Stomach smooth muscle (tissue), 2 donors: ENCODE data around the gene TK2.

Experiments
- H3K27ac ChIP-seq: one replicate; pipeline ENCODE4 v1.7.0; 2013; ENCODE audit warnings: mild to moderate bottlenecking, low read length, inconsistent platforms
- H3K27me3 ChIP-seq, 2 donors: one replicate each; pipeline ENCODE4 v1.7.0; 2013; ENCODE audit warnings: low read length in 2 of 2; ENCODE audit not compliant: insufficient read depth in 2 of 2, control insufficient read depth in 1 of 2
- H3K36me3 ChIP-seq, 2 donors: one replicate each; pipeline ENCODE4 v1.7.0; 2013; ENCODE audit warnings: low read length in 2 of 2; ENCODE audit not compliant: control insufficient read depth in 2 of 2, insufficient read depth in 2 of 2
- H3K4me1 ChIP-seq: one replicate; pipeline ENCODE4 v1.7.0; 2013; ENCODE audit warnings: low read length; ENCODE audit not compliant: control insufficient read depth, insufficient read depth
- H3K4me3 ChIP-seq, 2 donors: one replicate each; pipeline ENCODE4 v1.7.0; 2013; ENCODE audit warnings: low read length in 2 of 2
- H3K9ac ChIP-seq, 2 donors: one replicate each; pipeline ENCODE4 v1.7.0; 2013; ENCODE audit warnings: low read length in 2 of 2, mild to moderate bottlenecking in 1 of 2
- H3K9me3 ChIP-seq, 2 donors: one replicate each; pipeline ENCODE4 v1.7.0; 2013; ENCODE audit warnings: low read length in 2 of 2; ENCODE audit not compliant: control insufficient read depth in 2 of 2
- donor health status: healthy.
- donor health status: Pancreatic carcinoma.

TK2 gene

GRCh38 chr16:66554495-66554894 lies 4.6 kb upstream of the TK2 start:
- H3K27me3 ChIP-seq = no peaks in the 10 kb centered on the region
- H3K9ac ChIP-seq = no peak overlapping the region
- H3K36me3 ChIP-seq = no peaks in the 10 kb centered on the region
- no peaks in the 10 kb centered on the region for H3K9me3 ChIP-seq
- H3K4me3 ChIP-seq = no peak overlapping the region
- peaks cover 26% of the 10 kb centered on the region for H3K4me1 ChIP-seq
- H3K27ac ChIP-seq = no peak overlapping the region

DNA sequence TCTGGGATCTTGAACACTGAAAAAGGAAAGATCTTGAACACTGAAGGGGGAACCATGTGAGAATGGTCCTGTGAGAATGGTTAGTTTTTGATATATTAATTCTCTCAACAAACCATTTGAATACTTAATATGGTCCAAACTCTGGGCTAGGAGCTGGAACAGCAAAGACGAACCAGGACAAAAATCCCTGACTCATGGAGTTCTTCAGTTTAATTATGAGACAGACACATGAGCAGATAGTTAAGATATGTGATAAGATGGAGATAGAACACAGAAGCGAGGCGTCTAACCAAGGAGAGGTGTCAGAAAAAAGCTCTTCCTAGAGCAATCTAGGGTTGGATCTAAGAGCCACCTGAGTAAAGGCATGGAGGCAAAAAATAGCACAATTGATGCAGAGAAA lies 4.1 kb upstream of the TK2 start:
- Histone ChIP-seq H3K4me3 (no peak overlapping the region), H3K27me3 (no peaks in the 10 kb centered on the region), H3K9me3 (no peaks in the 10 kb centered on the region), H3K4me1 (peaks cover 30% of the 10 kb centered on the region), H3K9ac (no peak overlapping the region), H3K27ac (no peak overlapping the region), H3K36me3 (no peaks in the 10 kb centered on the region)

DNA sequence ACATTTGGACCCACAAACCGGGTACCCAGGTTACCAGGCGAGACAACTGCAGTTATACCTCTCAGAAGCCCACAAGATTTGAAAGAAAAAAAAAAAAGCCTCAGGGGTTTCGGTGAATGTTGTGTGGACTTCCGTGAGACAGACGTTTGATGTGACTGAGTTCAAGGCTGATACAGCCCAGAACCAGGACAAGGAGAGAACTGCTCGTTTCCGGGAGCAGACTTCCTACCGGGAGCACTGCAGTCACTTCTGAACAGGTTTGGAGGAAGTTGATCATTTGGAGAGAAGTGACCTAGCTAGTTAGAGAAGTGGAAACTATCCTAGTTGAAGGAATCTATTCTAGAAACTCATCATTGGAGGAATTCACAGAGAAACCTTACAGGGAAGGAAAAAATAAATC lies 3.3 kb upstream of the TK2 start:
- H3K9ac ChIP-seq = peak overlapping the region; percentile 91 to 97

GRCh38 chr16:66552286-66553177 lies 2.6 kb upstream of the TK2 start, which contains the start of gene CKLF:
CKLF (plus strand) TSS chr16:66552576; CDS start chr16:66552716, 140 bp downstream.
- Histone ChIP-seq H3K9me3 (no peaks in the 10 kb centered on the region), H3K27ac (peak within 1 kb of the TSS; percentile 96), H3K9ac (peak within 1 kb of the TSS; percentile 91 to 97), H3K27me3 (no peaks in the 10 kb centered on the region), H3K36me3 (no peaks in the 10 kb centered on the region), H3K4me1 (peaks cover 38% of the 10 kb centered on the region), H3K4me3 (peak within 1 kb of the TSS; percentile 92)

More for the DNA sequence above, 3.3 kb upstream of the TK2 start:
- Histone ChIP-seq H3K27ac (no peak overlapping the region), H3K4me3 (peak overlapping the region; percentile 92), H3K27me3 (no peaks in the 10 kb centered on the region), H3K36me3 (no peaks in the 10 kb centered on the region), H3K4me1 (peaks cover 35% of the 10 kb centered on the region), H3K9me3 (no peaks in the 10 kb centered on the region)

DNA sequence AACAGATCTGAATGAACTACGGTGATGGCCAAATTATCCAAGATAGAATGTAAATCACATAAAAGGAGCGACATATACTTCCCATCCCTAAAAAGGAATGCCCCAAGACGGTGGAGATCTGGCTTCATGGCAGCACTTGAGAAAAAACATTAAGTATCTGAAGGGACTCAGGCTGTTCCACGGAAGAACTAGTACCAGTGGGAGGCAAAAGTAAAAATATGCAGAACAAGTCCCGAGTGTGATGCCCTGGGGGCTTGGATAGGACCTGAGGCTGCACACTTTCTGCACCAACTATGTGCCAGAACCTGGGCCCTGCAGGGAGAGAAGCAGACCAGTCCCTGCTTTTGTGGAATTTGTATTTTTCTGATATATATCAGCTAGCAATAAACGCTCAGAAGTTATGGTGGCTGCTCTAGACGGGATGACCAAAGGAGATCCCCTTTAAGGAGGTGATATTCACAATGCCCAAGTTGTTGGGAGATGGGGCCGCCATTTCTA lies 1.9 kb upstream of the TK2 start:
- Histone ChIP-seq H3K4me1 (peaks cover 38% of the 10 kb centered on the region), H3K36me3 (peaks cover 0 to 2% of the 10 kb centered on the region in 2 donors), H3K27ac (peak overlapping the region; percentile 96), H3K9me3 (no peaks in the 10 kb centered on the region), H3K27me3 (no peaks in the 10 kb centered on the region), H3K4me3 (peak overlapping the region; percentile 92), H3K9ac (peak overlapping the region; percentile 91 to 97)

DNA sequence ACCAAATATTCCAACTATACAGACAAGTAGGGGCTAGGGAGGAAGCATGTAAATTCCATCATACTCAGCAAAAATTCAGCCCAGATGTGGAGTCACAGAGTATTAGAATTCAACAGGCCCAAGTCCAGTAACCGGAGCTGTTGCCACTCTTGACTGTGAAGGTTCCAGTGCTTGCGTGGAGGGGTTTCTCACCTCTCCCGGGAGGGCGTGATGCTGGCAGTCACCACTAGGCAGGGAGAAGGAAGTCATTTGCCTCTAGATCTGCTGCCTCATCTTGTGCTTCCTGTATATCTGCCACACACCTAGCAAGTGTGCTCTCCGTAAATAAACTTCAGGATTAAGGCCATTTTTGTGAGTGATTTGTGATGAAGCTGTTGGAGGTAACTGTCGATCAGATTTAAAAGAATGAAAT lies 1.4 kb upstream of the TK2 start:
- peaks cover 38% of the 10 kb centered on the region for H3K4me1 ChIP-seq
- peak overlapping the region in 1 of 2 donors; percentile 91 for H3K9ac ChIP-seq
- H3K36me3 ChIP-seq = peaks cover 0 to 2% of the 10 kb centered on the region in 2 donors
- no peaks in the 10 kb centered on the region for H3K9me3 ChIP-seq
- peak overlapping the region; percentile 92 for H3K4me3 ChIP-seq
- H3K27me3 ChIP-seq = no peaks in the 10 kb centered on the region
- no peak overlapping the region for H3K27ac ChIP-seq

- H3K36me3 ChIP-seq = peaks cover 0 to 6% of the 10 kb centered on the region in 2 donors
- peak overlapping the region; percentile 80 to 86 for H3K4me3 ChIP-seq
- no peaks in the 10 kb centered on the region for H3K27me3 ChIP-seq
- H3K9me3 ChIP-seq = no peaks in the 10 kb centered on the region
- H3K27ac ChIP-seq = peak overlapping the region; percentile 92
- H3K4me1 ChIP-seq = peaks cover 38% of the 10 kb centered on the region
- peak overlapping the region; percentile 79 to 95 for H3K9ac ChIP-seq
Measured at GRCh38 chr16:66548868-66549267, 1.1 kb downstream of the TK2 start.

DNA sequence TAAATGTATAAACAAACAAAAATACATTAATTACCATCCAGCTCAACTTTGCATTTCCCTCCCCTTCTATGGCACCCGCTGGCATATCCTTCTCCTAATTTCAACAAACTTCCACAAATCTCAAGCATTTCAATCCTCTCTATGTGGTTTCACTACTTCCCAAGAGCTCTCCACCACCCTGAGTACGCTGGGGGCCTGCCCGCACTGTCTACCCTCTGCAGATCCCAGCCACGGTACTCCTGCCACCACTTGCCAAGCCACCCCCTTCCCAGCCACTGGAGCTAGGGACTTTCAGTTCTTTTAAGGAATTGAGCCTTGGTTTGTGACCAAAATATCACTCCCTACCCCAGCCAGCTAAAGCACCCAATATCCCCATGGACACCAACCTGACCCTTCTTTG lies 1.9 kb downstream of the TK2 start:
- Histone ChIP-seq H3K4me3 (no peak overlapping the region), H3K36me3 (peaks cover 7 to 11% of the 10 kb centered on the region in 2 donors), H3K27ac (no peak overlapping the region), H3K27me3 (no peaks in the 10 kb centered on the region), H3K9ac (no peak overlapping the region), H3K4me1 (peaks cover 35% of the 10 kb centered on the region), H3K9me3 (no peaks in the 10 kb centered on the region)

DNA sequence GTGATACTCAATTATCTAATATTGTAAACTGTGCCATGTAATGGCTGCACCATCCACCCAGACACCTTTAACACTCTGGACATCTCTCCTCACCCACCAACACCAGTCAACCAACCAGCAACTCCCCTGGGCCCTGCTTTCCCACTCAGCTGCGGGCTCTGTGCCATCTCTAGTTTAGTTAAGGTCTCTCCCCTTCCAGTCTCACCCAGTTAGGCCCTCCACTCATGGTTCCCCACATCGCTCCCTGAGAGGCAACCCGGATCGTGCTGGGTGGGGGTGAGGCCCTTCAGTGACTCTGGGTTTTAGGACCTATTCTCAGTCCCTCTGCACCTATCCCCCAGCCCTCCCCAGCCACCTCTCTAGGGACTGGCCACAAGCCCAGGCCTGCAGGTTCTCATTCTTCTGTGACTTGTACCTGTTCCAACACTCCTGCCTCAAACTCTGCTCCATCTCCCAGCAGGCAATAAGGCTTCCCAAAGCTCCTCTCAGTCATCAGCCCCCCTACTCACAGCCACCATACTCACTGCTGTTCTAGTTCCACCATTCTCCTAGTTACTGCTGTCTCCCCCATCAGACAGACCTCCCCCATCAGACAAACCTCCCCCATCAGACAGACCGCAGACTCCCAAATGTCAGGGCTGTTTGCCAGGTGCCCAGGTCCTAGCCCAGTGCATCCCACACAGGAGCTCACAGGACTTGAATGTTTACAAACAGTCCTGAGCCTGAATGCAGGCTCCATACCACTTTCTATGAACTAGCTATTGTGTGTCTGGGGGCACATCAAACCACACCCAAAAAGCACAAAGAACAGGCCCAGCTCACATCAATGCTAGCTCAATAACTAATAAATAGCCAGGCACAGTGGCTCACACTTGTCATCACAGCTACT lies 2.6 kb downstream of the TK2 start:
- peaks cover 7 to 11% of the 10 kb centered on the region in 2 donors for H3K36me3 ChIP-seq
- no peaks in the 10 kb centered on the region for H3K9me3 ChIP-seq
- H3K27ac ChIP-seq = no peak overlapping the region
- H3K4me3 ChIP-seq = no peak overlapping the region
- H3K9ac ChIP-seq = no peak overlapping the region
- H3K27me3 ChIP-seq = no peaks in the 10 kb centered on the region
- H3K4me1 ChIP-seq = peaks cover 30% of the 10 kb centered on the region

DNA sequence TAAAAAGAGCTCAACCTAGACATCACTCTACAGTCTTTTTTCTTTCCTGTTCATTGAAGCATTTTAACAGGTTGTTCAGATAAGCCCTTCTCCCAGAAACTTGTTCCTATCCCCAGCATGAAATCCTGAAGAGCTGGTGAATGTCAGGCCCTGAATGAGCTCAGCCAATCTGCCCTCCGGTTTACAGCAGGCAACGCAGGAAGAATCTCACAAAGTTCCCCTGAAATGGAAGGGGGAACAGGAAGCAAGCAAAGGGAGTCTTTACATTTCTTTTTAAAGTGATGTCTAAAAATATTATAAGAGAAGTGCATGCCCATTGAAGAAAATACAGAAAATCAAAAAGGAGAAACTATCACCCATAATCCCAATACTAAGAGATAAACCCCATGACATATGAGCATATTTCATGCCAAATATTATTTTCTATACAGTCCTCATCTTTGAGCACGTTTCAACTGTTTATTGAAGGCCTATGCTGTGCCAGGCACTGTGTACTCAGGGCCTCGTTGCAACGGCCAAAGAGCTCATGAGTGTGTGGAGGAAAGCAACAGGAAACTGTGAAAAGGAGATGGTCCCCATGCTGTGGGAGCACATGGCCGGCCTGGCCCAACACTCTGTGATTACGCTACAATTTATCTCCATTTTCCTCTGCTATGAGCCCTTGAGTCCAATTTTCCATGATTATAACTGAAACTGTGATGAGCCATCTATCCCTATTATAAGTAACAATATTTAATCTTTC lies 5.7 kb downstream of the TK2 start:
- H3K9me3 ChIP-seq = no peaks in the 10 kb centered on the region
- H3K27me3 ChIP-seq = no peaks in the 10 kb centered on the region
- H3K4me1 ChIP-seq = peaks cover 15% of the 10 kb centered on the region
- no peak overlapping the region for H3K4me3 ChIP-seq
- peaks cover 7 to 26% of the 10 kb centered on the region in 2 donors for H3K36me3 ChIP-seq
- no peak overlapping the region for H3K27ac ChIP-seq
- H3K9ac ChIP-seq = no peak overlapping the region
